ENCODE measurements around the gene NPIPB4.
"Not testable (repeated sequence)": the region's sequence is repeated elsewhere in the genome, so short reads cannot be mapped to it uniquely, and the experiment has no call there.

The NPIPB4 gene

GRCh38 chr16:21857656-21858055, at the start of gene NPIPB4:
Gene NPIPB4, minus strand, starts transcription at chr16:21857756. Its CDS starts 378 bp downstream, at chr16:21857378.
- not testable (repeated sequence) for DNase-seq (ENCODE audit: low spot score)

DNA sequence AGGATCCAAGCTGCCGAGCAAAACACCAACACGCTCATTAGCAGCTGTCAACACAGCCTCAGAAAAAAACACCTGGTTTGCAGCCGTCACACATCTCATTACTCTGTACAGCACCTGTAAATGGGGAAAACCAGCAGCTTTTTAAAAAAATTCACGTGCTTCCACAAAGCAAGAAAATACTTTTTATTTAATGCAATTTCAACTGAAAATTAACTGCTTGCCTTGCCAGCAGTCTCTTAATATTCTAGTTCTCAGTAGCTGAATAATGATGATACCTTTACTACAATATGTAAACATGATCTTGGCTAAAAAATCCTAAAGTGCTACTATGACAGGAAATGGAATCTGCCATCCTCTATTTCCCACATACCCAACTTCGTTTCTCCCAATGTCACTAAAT, 41.4 kb upstream of the NPIPB4 start:
- not testable (repeated sequence) for DNase-seq (ENCODE audit: low spot score)

DNA sequence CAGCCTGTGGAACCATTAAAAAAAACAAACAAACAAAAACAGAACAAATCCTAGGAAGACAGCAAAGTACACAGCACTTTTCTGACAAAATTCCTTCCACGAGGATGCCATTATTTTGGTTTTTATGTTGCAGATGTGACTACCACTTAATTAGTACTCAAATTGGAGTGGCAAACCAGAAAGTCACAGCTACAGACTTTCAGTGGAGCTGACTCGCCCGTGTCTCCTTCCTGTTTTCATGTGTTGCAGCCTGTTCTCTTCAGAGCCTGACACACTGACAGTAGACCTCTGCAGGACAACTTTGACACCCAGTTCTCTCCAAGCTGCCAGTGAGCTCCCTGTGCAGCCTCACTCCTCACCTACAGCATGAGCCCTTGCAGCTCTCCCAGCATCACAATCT, 24.4 kb upstream of the NPIPB4 start:
- DNase-seq (ENCODE audit: low spot score) = peak; percentile 14

GRCh38 chr16:21837186-21837585, 20.4 kb downstream of the NPIPB4 start:
- DNase-seq (ENCODE audit: low spot score) = not testable (repeated sequence)

- not testable (repeated sequence) for DNase-seq (ENCODE audit: low spot score)
Measured at GRCh38 chr16:21836334-21836733, 21.2 kb downstream of the NPIPB4 start.

DNA sequence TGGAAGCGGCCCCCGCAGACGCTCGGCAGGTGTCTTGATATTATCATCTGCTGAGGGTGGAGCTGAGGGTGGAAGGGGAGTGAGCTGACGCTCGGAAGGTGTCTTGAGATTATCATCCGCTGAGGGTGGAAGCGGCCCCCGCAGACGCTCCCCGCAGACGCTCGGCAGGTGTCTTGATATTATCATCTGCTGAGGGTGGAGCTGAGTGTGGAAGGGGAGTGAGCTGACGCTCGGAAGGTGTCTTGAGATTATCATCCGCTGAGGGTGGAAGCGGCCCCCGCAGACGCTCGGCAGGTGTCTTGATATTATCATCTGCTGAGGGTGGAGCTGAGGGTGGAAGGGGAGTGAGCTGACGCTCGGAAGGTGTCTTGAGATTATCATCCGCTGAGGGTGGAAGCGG, 21.8 kb downstream of the NPIPB4 start:
- not testable (repeated sequence) for DNase-seq (ENCODE audit: low spot score)

- not testable (repeated sequence) for DNase-seq (ENCODE audit: low spot score)
Measured at GRCh38 chr16:21834211-21834610, 23.3 kb downstream of the NPIPB4 start.

DNA sequence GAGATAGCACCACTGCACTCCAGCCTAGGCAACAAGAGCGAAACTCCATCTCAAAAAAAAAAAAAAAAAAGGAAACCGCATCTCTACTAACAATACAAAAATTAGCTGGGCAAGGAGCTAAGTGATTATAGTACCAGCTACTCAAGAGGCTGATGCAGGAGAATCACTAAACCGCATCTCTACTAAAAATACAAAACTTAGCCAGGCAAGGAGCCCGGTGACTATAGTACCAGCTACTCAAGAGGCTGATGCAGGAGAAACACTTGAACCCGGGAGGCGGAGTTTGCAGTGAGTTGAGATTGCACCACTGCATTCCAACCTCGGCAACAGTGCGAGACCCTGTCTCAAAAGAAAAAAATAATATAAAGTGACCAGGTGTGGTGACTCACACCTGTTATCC, 27.6 kb downstream of the NPIPB4 start:
- DNase-seq (ENCODE audit: low spot score) = not testable (repeated sequence)

DNA sequence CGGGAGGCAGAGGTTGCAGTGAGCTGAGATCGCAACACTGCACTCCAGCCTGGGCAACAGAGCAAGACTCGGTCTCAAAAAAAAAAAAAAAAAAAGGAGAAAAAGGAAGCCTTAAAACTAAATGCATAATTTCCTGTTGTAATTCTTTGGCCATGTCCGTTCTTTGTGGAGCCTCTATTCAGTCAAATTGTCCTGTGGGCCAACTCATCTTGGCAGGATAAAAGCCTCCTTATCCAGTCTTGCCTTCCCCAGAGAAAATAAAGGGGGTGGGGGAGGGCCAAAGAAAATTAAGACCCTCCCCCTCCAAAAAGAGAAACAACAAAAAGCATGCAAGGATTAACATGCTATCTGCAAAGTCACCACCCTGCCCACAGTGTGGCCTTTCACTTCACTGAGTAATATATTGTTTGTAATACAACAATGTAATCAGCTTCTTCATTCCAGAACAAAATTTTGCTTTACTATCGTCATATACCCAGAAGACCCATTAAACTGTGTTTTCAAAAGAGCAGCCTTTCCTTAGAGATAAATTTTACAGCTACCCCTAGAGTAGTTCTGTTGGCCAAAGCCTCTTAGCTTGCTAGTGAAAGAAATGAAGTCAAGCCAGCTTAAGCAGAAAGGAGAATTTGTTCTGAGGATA, 31.4 kb downstream of the NPIPB4 start:
- not testable (repeated sequence) for DNase-seq (ENCODE audit: low spot score)

- not testable (repeated sequence) for DNase-seq (ENCODE audit: low spot score)
Measured at GRCh38 chr16:21825526-21825925, 32.0 kb downstream of the NPIPB4 start.

DNA sequence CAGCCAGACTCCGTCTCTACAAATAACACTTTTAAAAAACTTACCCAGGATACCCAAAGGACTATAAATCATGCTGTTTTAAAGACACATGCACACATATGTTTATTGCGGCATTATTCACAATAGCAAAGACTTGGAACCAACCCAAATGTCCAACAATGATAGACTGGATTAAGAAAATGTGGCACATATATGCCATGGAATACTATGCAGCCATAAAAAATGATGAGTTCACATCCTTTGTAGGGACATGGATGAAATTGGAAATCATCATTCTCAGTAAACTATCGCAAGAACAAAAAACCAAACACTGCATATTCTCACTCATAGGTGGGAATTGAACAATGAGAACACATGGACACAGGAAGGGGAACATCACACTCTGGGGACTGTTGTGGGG, 34.3 kb downstream of the NPIPB4 start:
- DNase-seq (ENCODE audit: low spot score) = not testable (repeated sequence)

- DNase-seq (ENCODE audit: low spot score) = not testable (repeated sequence)
Measured at GRCh38 chr16:21820908-21821465, 36.6 kb downstream of the NPIPB4 start.

- peak; percentile 60 for DNase-seq (ENCODE audit: low spot score)
Measured at GRCh38 chr16:21820028-21820907, 37.3 kb downstream of the NPIPB4 start.

DNA sequence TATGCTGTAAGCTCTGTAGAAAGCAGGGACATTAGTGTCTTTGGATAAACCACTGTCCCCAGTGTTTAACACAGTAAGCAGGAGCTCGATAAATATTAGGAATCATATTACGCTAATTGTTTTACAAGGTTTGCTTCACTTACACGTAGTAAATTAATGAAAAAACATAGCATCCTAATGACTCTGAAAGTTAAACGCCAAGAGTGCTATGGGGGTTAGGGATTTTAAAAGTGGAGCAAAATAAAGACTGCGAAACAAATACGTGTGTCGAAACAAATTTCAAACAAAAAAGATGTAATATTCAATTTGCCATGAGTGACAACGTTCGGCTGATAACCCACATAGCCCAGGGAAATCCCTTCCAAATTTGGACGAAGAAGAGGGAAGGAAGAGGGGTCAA, 37.9 kb downstream of the NPIPB4 start:
- not testable (repeated sequence) for DNase-seq (ENCODE audit: low spot score)

DNA sequence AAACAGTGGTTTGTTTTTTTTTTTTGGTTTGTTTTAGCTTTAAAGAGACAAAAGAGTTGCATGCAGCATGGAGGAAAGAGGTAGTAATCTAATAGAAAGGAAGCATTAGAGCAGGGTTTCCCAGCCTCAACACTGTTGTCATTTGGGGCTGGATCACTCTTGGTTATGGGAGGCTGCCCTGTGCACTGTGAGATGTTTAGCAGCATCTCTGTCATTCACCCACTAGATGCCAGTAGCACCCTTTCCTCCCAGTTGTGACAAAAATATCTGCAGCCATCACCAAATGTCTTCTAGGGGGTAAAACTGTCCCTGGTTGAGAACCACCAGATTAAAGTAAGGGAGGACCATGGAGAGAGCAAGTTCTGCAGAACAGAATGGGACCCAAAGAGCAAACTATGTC, 40.5 kb downstream of the NPIPB4 start:
- not testable (repeated sequence) for DNase-seq (ENCODE audit: low spot score)

DNA sequence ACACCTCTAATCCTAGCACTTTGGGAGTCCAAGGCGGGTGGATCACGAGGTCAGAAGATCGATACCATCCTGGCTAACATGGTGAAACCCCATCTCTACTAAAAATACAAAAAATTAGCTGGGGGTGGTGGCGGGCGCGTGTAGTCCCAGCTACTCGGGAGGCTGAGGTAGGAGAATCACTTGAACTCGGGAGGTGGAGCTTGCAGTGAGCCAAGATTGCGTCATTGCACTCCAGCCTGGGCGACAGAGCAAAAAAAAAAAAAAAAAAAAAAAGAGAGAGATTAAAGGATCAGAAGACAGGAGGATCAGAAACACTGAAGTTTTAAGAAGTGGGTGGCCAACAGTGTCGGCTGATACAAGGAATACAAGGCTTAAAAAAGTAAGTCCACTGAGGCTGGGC, 41.9 kb downstream of the NPIPB4 start:
- DNase-seq (ENCODE audit: low spot score) = not testable (repeated sequence)

DNA sequence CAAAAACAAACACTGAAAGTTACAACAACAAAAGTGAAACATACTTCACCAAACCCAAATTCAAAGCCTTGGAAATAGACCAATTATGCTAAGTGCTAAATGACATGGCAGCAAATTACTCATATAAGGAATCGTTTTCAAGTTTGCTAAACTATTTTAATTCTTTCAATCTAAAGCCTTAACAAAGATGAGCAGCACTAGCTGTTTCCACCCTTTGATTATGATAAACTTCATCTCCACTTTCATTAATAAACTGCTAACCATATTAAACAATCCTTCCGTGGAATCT, 55.2 kb downstream of the NPIPB4 start:
- DNase-seq (ENCODE audit: low spot score) = not testable (repeated sequence)

GRCh38 chr16:21801538-21802374, 55.8 kb downstream of the NPIPB4 start:
- peak; percentile 35 for DNase-seq (ENCODE audit: low spot score)

DNA sequence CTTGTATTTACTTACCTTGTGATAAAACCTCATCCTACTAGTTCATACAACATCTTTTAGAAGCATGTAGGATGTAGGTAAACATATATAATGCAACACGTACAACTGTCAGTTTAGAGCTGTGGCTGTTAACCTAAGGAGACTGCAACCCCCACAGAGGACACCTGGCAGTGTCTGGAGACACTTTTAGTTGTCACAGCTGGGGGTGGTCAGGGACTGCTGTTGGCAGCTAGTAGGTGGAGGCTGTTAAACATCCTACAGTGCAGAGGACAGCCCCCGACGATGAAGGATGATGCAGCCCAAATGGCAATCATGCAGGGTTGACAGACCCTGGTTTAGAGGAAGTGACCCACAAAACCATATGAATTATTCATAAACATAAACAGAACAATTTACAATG, 59.0 kb downstream of the NPIPB4 start:
- not testable (repeated sequence) for DNase-seq (ENCODE audit: low spot score)

DNA sequence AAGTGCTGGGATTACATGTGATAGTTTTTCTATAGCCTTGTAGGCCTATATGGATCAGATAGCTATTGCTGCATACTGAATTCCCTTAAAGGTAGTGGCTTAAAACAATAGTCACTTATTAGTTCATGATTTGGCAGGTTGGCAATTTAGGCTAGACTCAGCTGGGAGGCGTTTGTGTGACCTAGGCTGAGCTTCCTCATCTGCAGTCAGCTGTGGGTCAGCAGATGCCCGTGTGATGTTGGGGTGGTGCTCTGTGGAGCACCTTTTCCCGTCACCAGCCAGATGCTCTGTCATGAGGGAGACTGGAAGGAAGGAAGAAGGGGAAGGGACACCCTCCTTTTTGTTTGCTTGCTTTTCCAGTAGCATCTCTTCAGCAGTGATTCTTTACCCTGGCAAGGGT, 64.2 kb downstream of the NPIPB4 start:
- DNase-seq (ENCODE audit: low spot score) = not testable (repeated sequence)

GRCh38 chr16:21790506-21790905, 67.0 kb downstream of the NPIPB4 start:
- DNase-seq (ENCODE audit: low spot score) = not testable (repeated sequence)

Measured in CD4-positive, alpha-beta T cell treated with Interleukin-15 for 4 hours (primary cell).